Esophagus squamous epithelium (tissue), 5 donors: ENCODE results near the gene TMEM214. TPM values are rescaled to one million over a fixed set of nuclear protein-coding genes. Genes with fewer than 3 reads are reported as not detected.

Experiments
- DNase-seq: peaks from one replicate; lab custom pipeline; 2025; lab: John Stamatoyannopoulos, UW
- H3K27ac ChIP-seq, 4 donors: fragments of 200-600 bp; sonication (generic); one replicate each; pipeline ENCODE4 v1.5.1; 2016 to 2019; ENCODE audit warnings: mild to moderate bottlenecking in 1 of 4
- H3K27me3 ChIP-seq, 4 donors: fragments of 200-600 bp; sonication (generic); 1 replicate in 3 of 4; 2 replicates in 1 of 4; pipeline versions ENCODE4 v1.5.1 to v1.6.0; 2017 to 2021; ENCODE audit warnings: antibody characterized with exemption in 1 of 4
- H3K36me3 ChIP-seq, 3 donors: fragments of 200-600 bp; sonication (generic); one replicate each; pipeline ENCODE4 v1.5.1; 2016 to 2019
- H3K4me1 ChIP-seq, 3 donors: fragments of 200-600 bp; sonication (generic); one replicate each; pipeline ENCODE4 v1.5.1; 2017 to 2019
- H3K4me3 ChIP-seq, 4 donors: fragments of 200-600 bp; sonication (generic); 1 replicate in 3 of 4; 2 replicates in 1 of 4; pipeline ENCODE4 v1.5.1; 2016 to 2019; ENCODE audit warnings: mild to moderate bottlenecking in 2 of 4, moderate library complexity in 1 of 4
- H3K9me3 ChIP-seq, 3 donors: fragments of 200-600 bp; sonication (generic); one replicate each; pipeline ENCODE4 v1.5.1; 2016 to 2019
- POLR2A ChIP-seq, 4 donors: fragments of 450-650 bp; IDR thresholded peaks; one replicate each; pipeline ENCODE4 v1.6.1; 2017; ENCODE audit warnings: antibody characterized with exemption in 4 of 4, mild to moderate bottlenecking in 4 of 4, moderate library complexity in 3 of 4
- WGBS, 2 donors: methylation state at CpG; one replicate each; pipeline ENCODE4 v1.1.5; 2018; 5-methylcytosine and 5-hydroxymethylcytosine counted together
- intact Hi-C: fragments of 100-400 bp; cut with DNase I; formaldehyde crosslinking; loops from one replicate; pipeline ENCODE4 v1.15.0; 2022
- total RNA-seq, 4 donors: library from RNA; depleted of rRNA; stranded (reverse); fragments of >200 nt; gene quantifications; one replicate each; pipeline ENCODE4 v1.1.0, GENCODE V29; 2016
- TF ChIP-seq, protein P1 (sequence below), 6 experiments: fragments of 450-650 bp in 4 of 6; fragments of 200-600 bp in 2 of 6; sonication (generic) in 2 of 6; IDR thresholded peaks; one replicate each; pipeline ENCODE4 v1.5.1; 2016 to 2019; ENCODE audit warnings: antibody characterized with exemption in 6 of 6, mild to moderate bottlenecking in 4 of 6, moderate library complexity in 4 of 6
- donor health status: DM: yes; HTN: yes; CAD: no.

Gene TMEM214
- total RNA-seq, 4 donors from 2014 or later = 15.7 to 34.5 (median 32.1) TPM

DNA sequence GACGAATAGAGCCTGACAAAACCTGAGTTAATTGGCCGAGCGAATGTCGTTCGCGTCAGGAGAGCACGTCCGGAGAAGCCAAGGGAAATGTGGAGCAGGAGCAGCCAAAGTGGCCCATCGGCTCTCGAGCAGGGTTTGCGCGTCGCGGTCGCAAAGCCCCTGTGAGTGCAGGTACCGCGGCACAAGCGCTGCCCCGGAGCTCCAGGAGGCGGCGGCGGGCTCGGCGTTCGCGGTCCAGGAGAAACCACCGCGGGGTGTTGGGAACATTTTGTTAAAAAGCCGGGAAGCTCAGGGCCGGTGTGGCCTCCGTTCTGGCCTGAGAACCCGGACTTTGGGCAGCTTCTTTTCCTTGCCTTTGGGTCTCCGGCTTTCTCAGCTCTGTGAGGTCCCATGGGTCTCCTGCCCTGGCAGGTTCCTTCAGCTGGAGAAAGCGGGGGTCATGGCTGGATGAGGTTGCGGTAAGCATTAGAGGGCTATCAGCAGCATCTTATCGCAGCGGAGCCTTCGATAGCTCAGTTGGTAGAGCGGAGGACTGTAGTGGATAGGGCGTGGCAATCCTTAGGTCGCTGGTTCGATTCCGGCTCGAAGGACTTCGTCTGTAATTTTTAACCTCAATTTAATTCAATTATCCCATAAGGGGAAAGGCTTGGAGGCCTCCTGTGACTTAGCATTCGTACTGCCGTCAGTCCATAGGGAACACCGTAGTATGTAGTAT, 17.7 kb downstream of the TMEM214 start:
- DNase-seq = peak; percentile 20
- Histone ChIP-seq H3K27me3 (no peaks in the 10 kb centered on the region), H3K36me3 (peaks cover 9 to 22% (median 9%) of the 10 kb centered on the region in 3 donors), H3K27ac (peak overlapping the region; percentile 87 to 96 (median 93)), H3K9me3 (no peaks in the 10 kb centered on the region), H3K4me1 (peaks cover 11 to 34% (median 13%) of the 10 kb centered on the region in 3 donors), H3K4me3 (peak overlapping the region; percentile 77 to 99 (median 96))
- TF ChIP-seq, protein P1, sequence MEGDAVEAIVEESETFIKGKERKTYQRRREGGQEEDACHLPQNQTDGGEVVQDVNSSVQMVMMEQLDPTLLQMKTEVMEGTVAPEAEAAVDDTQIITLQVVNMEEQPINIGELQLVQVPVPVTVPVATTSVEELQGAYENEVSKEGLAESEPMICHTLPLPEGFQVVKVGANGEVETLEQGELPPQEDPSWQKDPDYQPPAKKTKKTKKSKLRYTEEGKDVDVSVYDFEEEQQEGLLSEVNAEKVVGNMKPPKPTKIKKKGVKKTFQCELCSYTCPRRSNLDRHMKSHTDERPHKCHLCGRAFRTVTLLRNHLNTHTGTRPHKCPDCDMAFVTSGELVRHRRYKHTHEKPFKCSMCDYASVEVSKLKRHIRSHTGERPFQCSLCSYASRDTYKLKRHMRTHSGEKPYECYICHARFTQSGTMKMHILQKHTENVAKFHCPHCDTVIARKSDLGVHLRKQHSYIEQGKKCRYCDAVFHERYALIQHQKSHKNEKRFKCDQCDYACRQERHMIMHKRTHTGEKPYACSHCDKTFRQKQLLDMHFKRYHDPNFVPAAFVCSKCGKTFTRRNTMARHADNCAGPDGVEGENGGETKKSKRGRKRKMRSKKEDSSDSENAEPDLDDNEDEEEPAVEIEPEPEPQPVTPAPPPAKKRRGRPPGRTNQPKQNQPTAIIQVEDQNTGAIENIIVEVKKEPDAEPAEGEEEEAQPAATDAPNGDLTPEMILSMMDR (IDR thresholded peaks at IDR 0.05) = peak in 4 of 6 experiments; percentile 40 to 64 (median 48)
- peak in 1 of 4 donors; percentile 8 for TF ChIP-seq POLR2A (IDR thresholded peaks at IDR 0.05)
- 0% methylated on average over 8 to 11 of the region's 48 CpGs for WGBS, 2 donors
- intact Hi-C loops = no loop called here

DNA sequence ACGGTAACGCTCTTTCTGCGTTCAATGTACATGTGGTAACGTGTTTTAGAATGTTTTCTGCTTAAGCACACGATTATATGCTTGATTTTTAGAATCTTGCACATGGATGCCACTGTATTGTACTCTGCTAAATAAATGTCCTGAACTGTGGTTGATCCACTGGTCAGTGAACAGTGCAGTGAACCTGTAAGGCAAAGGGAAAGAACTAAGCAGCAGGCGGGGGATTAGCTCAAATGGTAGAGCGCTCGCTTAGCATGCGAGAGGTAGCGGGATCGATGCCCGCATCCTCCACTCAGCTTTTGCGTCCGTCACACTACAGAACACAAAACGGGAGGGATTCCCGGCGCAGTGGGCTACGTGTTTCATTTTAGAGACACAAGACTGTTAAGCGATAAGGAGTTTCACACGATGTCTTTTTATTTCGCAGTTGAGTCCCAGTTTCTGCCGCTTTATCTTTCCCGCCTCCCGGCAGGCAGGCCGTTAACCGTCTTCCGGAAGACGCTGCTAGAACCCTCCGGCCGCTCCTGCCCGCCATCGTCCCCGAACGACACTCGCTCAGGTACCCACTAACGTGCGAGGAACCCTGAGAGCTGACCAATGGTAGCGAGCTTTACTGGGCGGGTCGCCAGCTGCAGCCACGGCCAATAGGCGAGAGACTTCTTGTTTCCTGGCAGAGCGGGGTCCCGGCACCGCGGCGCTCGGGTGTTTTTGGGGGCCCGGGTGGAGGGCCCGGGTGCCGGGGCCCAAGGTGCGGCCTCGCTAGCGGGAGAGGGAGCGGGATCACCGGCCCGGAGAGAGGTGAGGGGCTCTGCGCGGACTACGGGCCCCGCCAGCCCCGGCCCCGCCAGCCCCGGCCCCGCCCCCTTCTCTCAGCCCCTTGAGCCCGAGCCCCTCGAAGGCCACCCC, 18.5 kb downstream of the TMEM214 start, which contains the start of gene AGBL5:
TSS of gene AGBL5 (plus strand) at position 673 of the 906 bp plus-strand sequence. CDS start 1,291 bp downstream, outside the sequence.
- Histone ChIP-seq H3K27ac (peak within 1 kb of the TSS; percentile 87 to 96 (median 93)), H3K27me3 (no peaks in the 10 kb centered on the region), H3K4me1 (peaks cover 11 to 34% (median 13%) of the 10 kb centered on the region in 3 donors), H3K4me3 (peak within 1 kb of the TSS; percentile 77 to 99 (median 96)), H3K36me3 (peaks cover 9 to 30% (median 15%) of the 10 kb centered on the region in 3 donors), H3K9me3 (no peaks in the 10 kb centered on the region)
- 1% methylated on average over 25 to 27 of the region's 67 CpGs for WGBS, 2 donors
- intact Hi-C loops = no loop called here
- TF ChIP-seq, protein P1 (IDR thresholded peaks at IDR 0.05) = peak in 1 of 6 experiments; percentile 3
- peak in 2 of 4 donors; percentile 59 to 74 for TF ChIP-seq POLR2A (IDR thresholded peaks at IDR 0.05)
- DNase-seq = peak; percentile 72

DNA sequence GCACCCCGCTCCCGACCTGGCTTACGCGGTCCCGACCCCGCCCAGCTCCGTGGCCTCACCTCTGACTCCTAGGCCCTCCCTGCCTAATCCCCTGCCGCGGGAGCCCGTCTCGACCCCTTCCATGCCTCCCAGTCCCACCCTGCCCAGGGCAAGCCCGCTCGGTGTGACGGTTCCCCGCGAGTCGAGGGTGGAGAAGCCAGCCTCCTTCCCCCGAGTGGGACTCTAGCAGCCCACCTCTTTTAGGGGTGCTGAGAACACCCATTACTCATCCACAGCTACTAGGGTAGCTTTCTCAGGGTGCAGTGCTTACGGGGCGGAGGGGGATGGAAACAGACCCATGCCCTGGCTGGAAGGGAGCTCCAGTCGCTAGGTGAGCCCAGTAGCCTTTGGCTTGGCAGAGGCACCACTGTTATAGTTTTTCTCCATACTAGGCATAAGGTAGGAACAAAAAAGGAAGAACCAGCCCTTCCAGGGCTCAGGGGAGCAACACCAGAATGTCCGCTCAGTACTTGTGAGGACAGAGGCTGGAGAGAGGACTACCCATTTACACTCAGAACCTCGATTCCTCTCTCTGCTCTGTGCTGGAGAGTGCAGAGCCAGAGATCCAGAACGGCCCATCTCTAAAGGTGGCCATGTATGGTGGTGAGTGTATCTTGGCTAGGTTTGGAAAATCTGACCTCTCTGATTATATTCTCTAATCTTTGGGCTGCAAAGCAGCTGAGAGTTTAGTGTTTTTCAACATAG, 19.3 kb downstream of the TMEM214 start:
- 14% methylated on average over 6 to 9 of the region's 24 CpGs for WGBS, 2 donors
- DNase-seq = no peak
- H3K9me3 ChIP-seq = no peaks in the 10 kb centered on the region
- H3K27me3 ChIP-seq = no peaks in the 10 kb centered on the region
- peak overlapping the region; percentile 87 to 96 (median 93) for H3K27ac ChIP-seq
- H3K4me3 ChIP-seq = peak overlapping the region; percentile 77 to 99 (median 96)
- H3K4me1 ChIP-seq = peaks cover 11 to 34% (median 13%) of the 10 kb centered on the region in 3 donors
- H3K36me3 ChIP-seq = peaks cover 9 to 38% (median 15%) of the 10 kb centered on the region in 3 donors
- no peak for TF ChIP-seq POLR2A (IDR thresholded peaks at IDR 0.05)
- TF ChIP-seq, protein P1 (IDR thresholded peaks at IDR 0.05) = no peak
- intact Hi-C loops = no loop called here

DNA sequence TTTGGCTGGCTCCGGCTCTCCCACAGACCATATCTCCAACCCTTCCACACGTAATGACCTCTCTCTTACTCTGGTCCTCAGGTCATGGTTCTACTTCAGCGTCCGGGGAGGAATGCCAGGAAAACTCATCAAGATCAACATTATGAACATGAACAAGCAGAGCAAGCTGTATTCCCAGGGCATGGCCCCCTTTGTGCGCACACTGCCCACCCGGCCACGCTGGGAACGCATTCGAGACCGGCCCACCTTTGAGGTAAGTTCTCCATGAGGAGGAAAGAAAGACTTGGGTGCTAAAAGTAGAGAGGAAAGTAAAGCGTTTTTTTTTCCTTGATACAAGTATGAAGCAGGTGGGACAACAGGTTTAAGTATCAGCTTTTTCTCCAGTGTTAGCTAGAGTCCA, 20.6 kb downstream of the TMEM214 start:
- H3K4me3 ChIP-seq = no peak overlapping the region
- WGBS, 2 donors = 78% methylated on average over 11 of the region's 11 CpGs
- H3K36me3 ChIP-seq = peaks cover 9 to 51% (median 15%) of the 10 kb centered on the region in 3 donors
- no peaks in the 10 kb centered on the region for H3K27me3 ChIP-seq
- DNase-seq = no peak
- TF ChIP-seq, protein P1 (IDR thresholded peaks at IDR 0.05) = no peak
- no peak for TF ChIP-seq POLR2A (IDR thresholded peaks at IDR 0.05)
- no peaks in the 10 kb centered on the region for H3K9me3 ChIP-seq
- peak overlapping the region in 2 of 4 donors; percentile 92 to 96 for H3K27ac ChIP-seq
- intact Hi-C loops = no loop called here
- peaks cover 11 to 34% (median 13%) of the 10 kb centered on the region in 3 donors for H3K4me1 ChIP-seq
